ENCODE data around the gene FAM209B.
"Not testable (repeated sequence)": the region's sequence is repeated elsewhere in the genome, so short reads cannot be mapped to it uniquely, and the experiment has no call there.

The FAM209B gene

DNA sequence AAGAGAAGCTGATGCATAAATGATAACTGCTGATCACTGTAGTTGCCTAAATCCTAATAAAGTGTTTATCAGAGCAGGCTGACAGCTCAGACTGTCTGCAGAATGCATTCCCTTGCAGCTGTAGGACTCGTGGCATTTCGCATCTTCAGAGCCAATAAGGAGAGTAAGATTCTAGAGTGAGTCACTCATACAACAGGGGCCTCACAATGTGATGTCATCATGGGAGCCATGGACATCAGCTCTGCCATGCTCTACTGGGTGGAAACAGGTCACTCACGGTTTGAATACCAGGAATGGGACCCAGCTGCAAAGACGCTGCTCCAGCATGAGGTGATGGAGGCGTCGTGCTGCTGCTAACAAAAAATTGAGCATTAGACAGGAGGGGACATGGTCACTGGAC is 7.4 kb downstream of the FAM209B start:
- no peak for DNase-seq (ENCODE audit: low read depth in 2 of 2)

DNA sequence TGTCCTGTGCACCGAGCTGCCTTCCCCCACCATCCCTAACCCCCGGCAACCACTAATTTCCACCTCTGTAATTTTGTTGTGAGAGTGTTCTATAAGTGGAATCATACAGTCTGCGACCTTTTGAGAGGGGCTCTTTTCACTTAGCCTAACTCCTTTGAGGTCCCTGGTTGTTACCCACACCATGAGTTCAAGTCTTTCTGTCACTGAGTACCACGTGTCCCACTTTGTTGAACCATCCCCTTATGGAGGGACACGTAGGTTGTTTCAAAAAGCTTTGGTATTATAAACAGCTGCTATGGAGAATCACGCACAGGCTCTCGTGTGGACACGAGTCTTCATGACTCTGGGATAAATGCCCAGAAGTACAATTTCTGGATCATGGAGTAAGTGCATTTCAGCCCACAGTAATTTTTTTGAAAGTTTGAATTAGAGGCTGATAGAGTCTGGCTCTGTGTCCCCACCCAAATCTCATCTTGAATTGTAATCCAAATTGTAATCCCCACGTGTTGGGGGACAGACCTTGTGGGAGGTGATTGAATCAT is 9.5 kb downstream of the FAM209B start:
- DNase-seq (ENCODE audit: low read depth in 2 of 2), result no peak

DNA sequence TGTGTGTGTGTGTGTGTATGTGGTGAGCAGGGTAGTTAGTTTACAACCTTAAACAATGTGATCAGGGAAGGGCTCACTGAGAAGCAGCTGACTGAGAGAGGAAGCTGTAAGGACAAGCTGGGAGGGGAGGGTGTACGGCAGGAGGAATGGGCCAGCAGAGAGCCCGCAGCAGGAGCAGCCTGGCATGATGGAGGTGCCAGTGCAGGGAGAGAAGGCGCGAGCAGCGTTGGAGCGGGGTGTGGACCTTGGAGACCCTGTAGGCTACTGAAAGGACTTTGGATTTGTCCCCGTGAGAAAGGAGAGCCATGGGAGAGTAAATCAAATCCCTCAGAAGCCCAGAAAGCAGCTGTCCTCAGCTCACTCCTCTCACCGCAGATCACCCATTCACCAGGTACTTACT is 18.5 kb downstream of the FAM209B start:
- DNase-seq (ENCODE audit: low read depth in 2 of 2), result no peak

DNA sequence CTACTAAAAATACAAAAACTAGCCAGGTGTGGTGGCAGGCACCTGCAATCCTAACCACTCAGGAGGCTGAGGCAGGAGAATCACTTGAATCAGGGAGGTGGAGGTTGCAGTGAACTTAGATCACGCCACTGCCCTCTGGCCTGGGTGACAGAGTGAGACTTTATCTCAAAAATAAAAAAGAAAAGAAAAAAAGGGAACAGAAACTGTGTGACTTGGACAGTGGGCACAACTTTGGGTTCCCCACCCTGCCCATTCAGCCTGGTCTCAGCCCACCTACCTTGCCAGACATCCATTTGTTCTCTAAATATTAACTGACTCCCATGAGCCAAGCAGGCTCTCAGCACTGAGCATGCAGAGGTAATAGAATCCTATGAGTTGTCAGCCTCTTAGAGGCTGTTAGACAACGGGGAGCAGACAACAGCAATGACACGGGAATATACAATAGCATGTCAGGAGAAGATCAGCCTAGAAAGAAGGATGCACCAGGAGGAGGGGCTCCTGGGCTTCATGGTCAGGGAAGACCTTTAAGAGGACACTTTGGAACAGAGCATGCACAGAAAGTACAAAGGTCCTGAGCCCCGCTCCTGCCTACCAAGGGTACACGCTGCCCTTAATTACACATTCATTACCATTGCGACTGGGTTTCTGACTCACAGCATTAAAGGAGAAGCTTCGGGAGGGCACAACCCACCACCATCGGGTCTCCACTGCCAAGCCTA is 20.0 kb downstream of the FAM209B start:
- DNase-seq (ENCODE audit: low read depth in 2 of 2), result no peak

GRCh38 chr20:56554869-56555268 is 21.8 kb downstream of the FAM209B start:
- no peak for DNase-seq (ENCODE audit: low read depth in 2 of 2)

- no peak for DNase-seq (ENCODE audit: low read depth in 2 of 2)
These were observed 25.9 kb downstream of the FAM209B start for GRCh38 chr20:56558968-56559367.

DNA sequence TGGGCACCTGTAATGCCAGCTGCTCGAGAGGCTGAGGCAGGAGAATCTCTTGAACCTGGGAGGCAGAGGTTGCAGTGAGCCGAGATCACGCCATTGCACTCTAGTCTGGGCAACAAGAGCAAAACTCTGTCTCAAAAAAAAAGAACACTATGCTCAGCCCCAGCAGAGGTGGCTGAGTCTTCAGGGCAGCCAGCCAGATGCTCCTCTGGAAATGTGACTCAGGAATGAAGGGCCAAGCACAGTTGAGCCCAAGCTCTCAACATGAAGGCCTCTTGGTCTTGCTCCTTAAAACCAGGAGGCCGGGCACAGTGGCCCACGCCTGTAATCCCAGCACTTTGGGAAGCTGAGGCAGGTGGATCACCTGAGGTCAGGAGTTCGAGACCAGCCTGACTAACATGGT is 31.5 kb downstream of the FAM209B start:
- not testable (repeated sequence) for DNase-seq (ENCODE audit: low read depth in 2 of 2)

DNA sequence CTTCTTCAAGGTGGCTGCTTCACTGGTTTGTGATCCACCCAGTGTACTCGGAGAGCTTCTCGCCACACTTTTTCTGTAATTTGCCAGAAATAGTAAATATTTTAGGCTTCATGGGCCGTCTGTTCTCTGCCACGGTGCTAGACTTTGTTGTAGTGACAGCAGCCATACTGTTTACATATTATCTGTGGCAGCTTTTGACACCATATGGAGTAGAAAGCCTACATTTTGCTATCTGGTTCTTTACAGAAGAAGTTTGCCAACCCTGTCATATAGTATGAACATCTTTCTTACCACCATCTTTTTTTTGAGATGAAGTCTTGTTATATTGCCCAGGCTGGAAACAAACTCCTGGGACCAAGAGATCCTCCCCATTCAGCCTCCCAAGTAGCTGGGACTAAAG is 32.5 kb downstream of the FAM209B start:
- DNase-seq (ENCODE audit: low read depth in 2 of 2), result no peak

DNA sequence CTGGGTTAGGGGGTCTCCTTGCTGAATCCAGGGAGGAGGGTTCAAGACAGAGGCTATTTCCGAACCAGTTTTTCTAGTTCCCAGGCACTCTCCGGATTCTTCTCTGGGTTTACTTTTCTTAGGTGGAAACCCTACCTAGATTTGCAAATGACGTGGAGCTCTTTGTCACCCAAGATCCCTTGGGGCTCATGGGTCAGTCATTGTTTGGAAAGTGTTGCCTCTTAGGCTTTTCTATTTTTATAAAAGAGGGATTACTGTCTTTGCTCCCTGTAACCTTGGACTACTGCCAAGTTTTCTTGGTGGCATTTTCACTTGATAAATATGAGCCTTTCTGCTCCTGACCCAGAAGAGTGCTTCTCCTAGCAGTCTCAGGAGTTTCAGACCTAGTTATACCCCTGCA is 33.6 kb downstream of the FAM209B start:
- no peak for DNase-seq (ENCODE audit: low read depth in 2 of 2)

DNA sequence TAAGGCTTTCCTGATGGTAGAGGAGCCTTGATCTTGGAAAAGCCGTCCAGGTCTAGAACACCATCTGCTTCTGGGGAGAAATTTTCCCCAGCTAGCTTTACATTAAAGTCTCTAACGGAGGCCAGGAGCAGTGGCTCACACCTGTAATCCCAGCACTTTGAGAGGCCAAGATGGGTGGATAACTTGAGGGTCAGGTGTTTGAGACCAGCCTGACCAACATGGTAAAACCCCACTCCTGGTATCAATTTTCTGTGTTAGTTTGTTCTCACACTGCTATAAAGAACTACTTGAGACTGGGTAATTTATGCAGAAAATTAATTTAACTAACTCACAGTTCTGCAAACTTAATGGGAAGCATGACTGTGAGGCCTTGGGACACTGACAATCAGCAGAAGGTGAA is 37.8 kb downstream of the FAM209B start:
- no peak for DNase-seq (ENCODE audit: low read depth in 2 of 2)

GRCh38 chr20:56572172-56572571 is 39.1 kb downstream of the FAM209B start:
- no peak for DNase-seq (ENCODE audit: low read depth in 2 of 2)

- no peak for DNase-seq (ENCODE audit: low read depth in 2 of 2)
These were observed 40.9 kb downstream of the FAM209B start for GRCh38 chr20:56573986-56574385.

DNA sequence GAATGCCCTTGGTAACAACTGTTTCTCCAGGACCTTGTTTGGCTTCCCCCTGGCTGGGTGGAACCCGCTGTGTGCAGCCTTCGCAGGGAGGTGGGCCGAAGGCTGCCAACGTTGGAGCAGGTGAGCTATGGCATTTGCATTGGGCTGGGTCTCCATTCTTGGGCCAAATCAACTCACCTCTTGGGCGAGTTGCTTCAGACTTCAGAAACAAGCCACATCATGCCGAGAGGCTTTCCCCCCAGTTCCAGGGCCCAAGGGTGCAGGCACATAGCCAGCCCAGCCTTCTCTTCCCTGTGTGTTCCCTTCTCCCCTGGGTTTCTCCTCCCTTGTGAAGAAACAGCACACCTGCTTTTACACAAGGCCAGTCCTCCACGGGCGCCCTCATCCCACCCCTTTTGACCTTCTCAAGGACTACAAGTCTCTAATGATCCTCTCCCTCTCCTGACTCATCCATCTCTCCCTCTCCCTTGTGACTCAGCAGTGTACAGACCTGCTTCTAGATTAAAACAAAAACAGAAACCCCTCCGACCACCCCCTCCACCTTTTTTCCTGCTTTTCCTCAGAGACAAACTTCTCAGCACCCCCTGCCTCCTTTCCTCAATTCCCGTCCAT is 41.6 kb downstream of the FAM209B start:
- no peak for DNase-seq (ENCODE audit: low read depth in 2 of 2)

- DNase-seq (ENCODE audit: low read depth in 2 of 2), result no peak
These were observed 42.1 kb downstream of the FAM209B start for GRCh38 chr20:56575157-56575556.

DNA sequence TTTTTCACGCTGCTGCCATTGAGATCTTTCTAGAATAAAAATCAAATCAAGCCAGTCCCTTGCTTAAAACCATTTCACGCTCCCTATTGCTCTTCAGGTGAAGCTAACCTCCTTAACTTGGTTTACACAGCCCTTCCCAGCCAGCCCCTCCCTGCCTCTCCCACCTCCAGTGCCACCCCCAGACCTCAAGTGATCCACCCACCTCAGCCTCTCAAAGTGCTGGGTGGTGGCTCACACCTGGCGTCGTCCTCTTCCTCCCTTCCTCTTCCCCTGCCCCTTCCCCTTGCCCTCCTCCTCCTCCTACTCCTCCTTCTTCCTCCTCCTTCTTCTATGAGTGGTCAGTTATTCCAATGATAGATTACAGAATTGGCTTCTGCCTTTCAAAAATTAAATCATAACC is 42.9 kb downstream of the FAM209B start:
- DNase-seq (ENCODE audit: low read depth in 2 of 2), result no peak

DNA sequence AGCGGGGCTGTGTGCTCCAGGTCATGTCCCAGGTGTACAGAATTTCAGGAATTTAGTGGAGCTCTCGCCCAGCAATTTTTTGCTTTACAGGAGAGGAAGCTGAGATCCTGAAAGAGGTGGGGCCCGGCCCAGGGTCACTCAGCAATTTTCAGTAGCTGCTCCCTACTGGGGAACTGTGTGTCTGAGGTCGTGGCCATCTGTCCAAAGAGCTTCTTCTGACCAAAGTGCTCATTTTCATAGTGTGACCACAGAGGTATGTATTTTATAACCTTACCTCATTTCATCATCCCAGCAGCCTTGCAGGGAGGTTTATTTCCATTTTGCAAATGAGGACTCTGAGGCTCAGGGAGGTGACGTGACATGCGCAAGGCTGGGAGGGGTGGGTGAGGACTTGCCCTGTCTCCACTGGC is 46.3 kb downstream of the FAM209B start:
- DNase-seq (ENCODE audit: low read depth in 2 of 2), result no peak

DNA sequence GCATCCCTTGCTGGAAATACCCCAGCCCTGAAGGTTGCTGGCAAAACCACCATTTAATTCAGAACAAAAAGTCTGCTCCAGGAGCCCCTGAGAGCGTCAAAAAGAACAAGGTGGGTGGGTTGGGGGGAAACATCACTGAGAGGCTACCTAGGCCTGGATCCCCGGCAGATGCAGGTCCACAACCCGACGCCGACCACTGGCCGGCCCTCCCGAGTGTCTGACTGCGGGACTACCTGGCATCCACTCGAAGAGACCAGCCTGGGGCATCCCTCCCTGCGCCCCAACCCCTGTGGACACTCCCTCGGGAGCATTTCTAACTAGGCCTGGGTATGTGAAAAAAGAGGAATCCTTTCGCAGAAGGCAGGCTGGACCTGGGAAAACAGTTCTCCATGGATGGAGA is 47.2 kb downstream of the FAM209B start:
- no peak for DNase-seq (ENCODE audit: low read depth in 2 of 2)

GRCh38 chr20:56581701-56582100 is 48.7 kb downstream of the FAM209B start:
- no peak for DNase-seq (ENCODE audit: low read depth in 2 of 2)

GRCh38 chr20:56582542-56582941 is 49.5 kb downstream of the FAM209B start:
- no peak for DNase-seq (ENCODE audit: low read depth in 2 of 2)

DNA sequence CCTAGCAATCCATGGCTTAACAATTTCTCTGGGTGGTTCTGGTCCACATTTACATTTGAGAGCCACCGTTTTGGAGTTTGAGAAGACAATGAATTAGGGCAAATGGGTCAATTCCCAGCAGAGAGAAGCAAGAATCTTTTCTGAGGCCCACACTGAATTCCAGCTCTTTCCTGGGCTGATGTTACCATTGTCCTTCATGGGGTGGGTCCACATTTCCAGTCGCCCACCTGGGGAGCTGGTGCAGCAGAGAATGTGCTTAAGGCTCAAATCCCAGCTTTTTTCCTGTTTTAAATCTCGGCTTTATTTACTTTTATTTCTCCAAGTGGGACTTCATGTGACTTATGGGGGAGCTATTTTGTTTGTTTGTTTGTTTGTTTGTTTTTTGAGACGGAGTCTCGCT is 51.9 kb downstream of the FAM209B start:
- no peak for DNase-seq (ENCODE audit: low read depth in 2 of 2)

Data from stimulated activated CD8-positive, alpha-beta memory T cell treated with anti-CD3 and anti-CD28 coated beads, Interleukin-7, amount 100 ng/mL, for 4 hours (primary cell).